ENCODE data around the gene MUSK.
"Not testable (repeated sequence)": the region's sequence is repeated elsewhere in the genome, so short reads cannot be mapped to it uniquely, and the experiment has no call there.

MUSK gene

GRCh38 chr9:110691002-110691549 lies 22.5 kb downstream of the MUSK start:
- no peak for TF ChIP-seq CTCF (conservative IDR thresholded peaks at IDR 0.05; ENCODE audit: low read depth, low read length)
- Histone ChIP-seq H3K27ac (no peak overlapping the region), H2AFZ (ENCODE audit: low read depth) (no peak overlapping the region), H3K4me1 (ENCODE audit: low read depth, poor library complexity, severe bottlenecking) (no peaks in the 10 kb centered on the region), H3K36me3 (ENCODE audit: insufficient read depth) (no peaks in the 10 kb centered on the region), H3K27me3 (ENCODE audit: insufficient read depth, low read depth) (no peaks in the 10 kb centered on the region), H3K4me3 (IDR thresholded peaks at IDR 0.05; ENCODE audit: insufficient read depth, low read depth, low read length) (no peak overlapping the region), H3K4me2 (no peak overlapping the region), H4K20me1 (ENCODE audit: insufficient read depth) (no peaks in the 10 kb centered on the region), H3K79me2 (ENCODE audit: insufficient read depth, low read depth) (no peaks in the 10 kb centered on the region), H3K9ac (no peak overlapping the region)

- not testable (repeated sequence) for H3K9ac ChIP-seq; H3K4me2 ChIP-seq; H3K27ac ChIP-seq; H3K4me3 ChIP-seq (IDR thresholded peaks at IDR 0.05; ENCODE audit: insufficient read depth, low read depth, low read length); H3K4me1 ChIP-seq (ENCODE audit: low read depth, poor library complexity, severe bottlenecking); H3K36me3 ChIP-seq (ENCODE audit: insufficient read depth); H4K20me1 ChIP-seq (ENCODE audit: insufficient read depth); H3K79me2 ChIP-seq (ENCODE audit: insufficient read depth, low read depth); H2AFZ ChIP-seq (ENCODE audit: low read depth); H3K27me3 ChIP-seq (ENCODE audit: insufficient read depth, low read depth)
Observed at GRCh38 chr9:110695846-110696245, 27.3 kb downstream of the MUSK start.

GRCh38 chr9:110700953-110701352 lies 32.4 kb downstream of the MUSK start:
- Histone ChIP-seq H2AFZ (ENCODE audit: low read depth) (no peak overlapping the region), H3K4me1 (ENCODE audit: low read depth, poor library complexity, severe bottlenecking) (no peaks in the 10 kb centered on the region), H3K9ac (no peak overlapping the region), H3K27ac (no peak overlapping the region), H3K27me3 (ENCODE audit: insufficient read depth, low read depth) (no peaks in the 10 kb centered on the region), H3K79me2 (ENCODE audit: insufficient read depth, low read depth) (no peaks in the 10 kb centered on the region), H4K20me1 (ENCODE audit: insufficient read depth) (no peaks in the 10 kb centered on the region), H3K4me2 (no peak overlapping the region), H3K36me3 (ENCODE audit: insufficient read depth) (no peaks in the 10 kb centered on the region), H3K4me3 (IDR thresholded peaks at IDR 0.05; ENCODE audit: insufficient read depth, low read depth, low read length) (no peak overlapping the region)
- no peak for TF ChIP-seq CTCF (conservative IDR thresholded peaks at IDR 0.05; ENCODE audit: low read depth, low read length)

GRCh38 chr9:110703669-110704068 lies 35.1 kb downstream of the MUSK start:
- Histone ChIP-seq H3K79me2 (ENCODE audit: insufficient read depth, low read depth) (no peaks in the 10 kb centered on the region), H3K27ac (no peak overlapping the region)
- no peak for TF ChIP-seq CTCF (conservative IDR thresholded peaks at IDR 0.05; ENCODE audit: low read depth, low read length)

GRCh38 chr9:110707419-110707818 lies 38.8 kb downstream of the MUSK start:
- Histone ChIP-seq H3K4me1 (ENCODE audit: low read depth, poor library complexity, severe bottlenecking) (no peaks in the 10 kb centered on the region), H3K27ac (no peak overlapping the region), H3K27me3 (ENCODE audit: insufficient read depth, low read depth) (no peaks in the 10 kb centered on the region), H3K4me2 (no peak overlapping the region), H3K4me3 (IDR thresholded peaks at IDR 0.05; ENCODE audit: insufficient read depth, low read depth, low read length) (no peak overlapping the region), H2AFZ (ENCODE audit: low read depth) (no peak overlapping the region), H3K36me3 (ENCODE audit: insufficient read depth) (no peaks in the 10 kb centered on the region), H3K9ac (no peak overlapping the region), H4K20me1 (ENCODE audit: insufficient read depth) (no peaks in the 10 kb centered on the region), H3K79me2 (ENCODE audit: insufficient read depth, low read depth) (no peaks in the 10 kb centered on the region)
- TF ChIP-seq CTCF (conservative IDR thresholded peaks at IDR 0.05; ENCODE audit: low read depth, low read length): no peak

More at GRCh38 chr9:110703669-110704068, 35.1 kb downstream of the MUSK start:
- no peak overlapping the region for H3K4me3 ChIP-seq (IDR thresholded peaks at IDR 0.05; ENCODE audit: insufficient read depth, low read depth, low read length)
- H3K36me3 ChIP-seq (ENCODE audit: insufficient read depth): no peaks in the 10 kb centered on the region
- no peaks in the 10 kb centered on the region for H3K27me3 ChIP-seq (ENCODE audit: insufficient read depth, low read depth)
- no peak overlapping the region for H2AFZ ChIP-seq (ENCODE audit: low read depth)
- no peak overlapping the region for H3K9ac ChIP-seq
- no peak overlapping the region for H3K4me2 ChIP-seq
- H4K20me1 ChIP-seq (ENCODE audit: insufficient read depth): no peaks in the 10 kb centered on the region
- H3K4me1 ChIP-seq (ENCODE audit: low read depth, poor library complexity, severe bottlenecking): no peaks in the 10 kb centered on the region
